ENCODE results near the gene CCR2.
"Not testable (repeated sequence)": the region's sequence is repeated elsewhere in the genome, so short reads cannot be mapped to it uniquely, and the experiment has no call there.

CCR2 gene

GRCh38 chr3:46389306-46389705, 35.4 kb downstream of the CCR2 start:
- Histone ChIP-seq H3K9me2 (replicated peaks; ENCODE audit: low read depth, low read length) (no peaks in the 10 kb centered on the region), H4K20me1 (ENCODE audit: insufficient read depth, low read length, poor library complexity, severe bottlenecking) (no peaks in the 10 kb centered on the region), H2AFZ (ENCODE audit: low read length) (no peak overlapping the region), H3K79me2 (ENCODE audit: insufficient read depth, low read length) (no peaks in the 10 kb centered on the region), H3K4me3 (ENCODE audit: low read length, poor library complexity, severe bottlenecking) (no peak overlapping the region), H3F3A (ENCODE audit: low read depth) (no peaks in the 10 kb centered on the region), H3K36me3 (ENCODE audit: insufficient read depth, low read length) (no peaks in the 10 kb centered on the region), H3K9me3 (ENCODE audit: insufficient read depth, low read depth, low read length) (no peaks in the 10 kb centered on the region), H3K27me3 (ENCODE audit: insufficient read depth, low read length, poor library complexity, severe bottlenecking) (no peaks in the 10 kb centered on the region), H3K9ac (ENCODE audit: low read depth, low read length, poor library complexity, severe bottlenecking) (no peak overlapping the region), H3K4me1 (ENCODE audit: insufficient read depth, low read length, poor library complexity, severe bottlenecking) (peaks cover 22% of the 10 kb centered on the region), H3K4me2 (ENCODE audit: low read depth, low read length, poor library complexity, severe bottlenecking) (no peak overlapping the region)
- no peak for TF ChIP-seq EZH2phosphoT487 (IDR thresholded peaks at IDR 0.05; ENCODE audit: borderline replicate concordance)
- no peak for TF ChIP-seq CTCF (conservative IDR thresholded peaks at IDR 0.05; ENCODE audit: low read length)

GRCh38 chr3:46391526-46391925, 37.6 kb downstream of the CCR2 start:
- not testable (repeated sequence) for H3K36me3 ChIP-seq (ENCODE audit: insufficient read depth, low read length); H2AFZ ChIP-seq (ENCODE audit: low read length); H3K4me1 ChIP-seq (ENCODE audit: insufficient read depth, low read length, poor library complexity, severe bottlenecking); H3K9me3 ChIP-seq (ENCODE audit: insufficient read depth, low read depth, low read length); H3K4me2 ChIP-seq (ENCODE audit: low read depth, low read length, poor library complexity, severe bottlenecking); H3K4me3 ChIP-seq (ENCODE audit: low read length, poor library complexity, severe bottlenecking); H3K9ac ChIP-seq (ENCODE audit: low read depth, low read length, poor library complexity, severe bottlenecking); H3F3A ChIP-seq (ENCODE audit: low read depth); H4K20me1 ChIP-seq (ENCODE audit: insufficient read depth, low read length, poor library complexity, severe bottlenecking); H3K9me2 ChIP-seq (replicated peaks; ENCODE audit: low read depth, low read length); H3K79me2 ChIP-seq (ENCODE audit: insufficient read depth, low read length); H3K27me3 ChIP-seq (ENCODE audit: insufficient read depth, low read length, poor library complexity, severe bottlenecking)

- Histone ChIP-seq H4K20me1 (ENCODE audit: insufficient read depth, low read length, poor library complexity, severe bottlenecking) (no peaks in the 10 kb centered on the region), H3K27me3 (ENCODE audit: insufficient read depth, low read length, poor library complexity, severe bottlenecking) (no peaks in the 10 kb centered on the region), H2AFZ (ENCODE audit: low read length) (no peak overlapping the region), H3K4me1 (ENCODE audit: insufficient read depth, low read length, poor library complexity, severe bottlenecking) (no peaks in the 10 kb centered on the region), H3K9me2 (replicated peaks; ENCODE audit: low read depth, low read length) (no peaks in the 10 kb centered on the region), H3K9me3 (ENCODE audit: insufficient read depth, low read depth, low read length) (no peaks in the 10 kb centered on the region), H3K4me2 (ENCODE audit: low read depth, low read length, poor library complexity, severe bottlenecking) (no peak overlapping the region), H3F3A (ENCODE audit: low read depth) (no peaks in the 10 kb centered on the region), H3K79me2 (ENCODE audit: insufficient read depth, low read length) (no peaks in the 10 kb centered on the region), H3K4me3 (ENCODE audit: low read length, poor library complexity, severe bottlenecking) (no peak overlapping the region), H3K36me3 (ENCODE audit: insufficient read depth, low read length) (no peaks in the 10 kb centered on the region), H3K9ac (ENCODE audit: low read depth, low read length, poor library complexity, severe bottlenecking) (no peak overlapping the region)
- TF ChIP-seq CTCF (conservative IDR thresholded peaks at IDR 0.05; ENCODE audit: low read length) (no peak), EZH2phosphoT487 (IDR thresholded peaks at IDR 0.05; ENCODE audit: borderline replicate concordance) (no peak)
Observed at GRCh38 chr3:46393011-46393410, 39.1 kb downstream of the CCR2 start.

- Histone ChIP-seq H2AFZ (ENCODE audit: low read length) (no peak overlapping the region), H3K36me3 (ENCODE audit: insufficient read depth, low read length) (no peaks in the 10 kb centered on the region), H3K4me3 (ENCODE audit: low read length, poor library complexity, severe bottlenecking) (no peak overlapping the region), H3F3A (ENCODE audit: low read depth) (no peaks in the 10 kb centered on the region), H3K4me1 (ENCODE audit: insufficient read depth, low read length, poor library complexity, severe bottlenecking) (no peaks in the 10 kb centered on the region), H3K27me3 (ENCODE audit: insufficient read depth, low read length, poor library complexity, severe bottlenecking) (no peaks in the 10 kb centered on the region), H3K9me2 (replicated peaks; ENCODE audit: low read depth, low read length) (no peaks in the 10 kb centered on the region), H3K4me2 (ENCODE audit: low read depth, low read length, poor library complexity, severe bottlenecking) (no peak overlapping the region), H3K9me3 (ENCODE audit: insufficient read depth, low read depth, low read length) (no peaks in the 10 kb centered on the region), H3K9ac (ENCODE audit: low read depth, low read length, poor library complexity, severe bottlenecking) (no peak overlapping the region), H4K20me1 (ENCODE audit: insufficient read depth, low read length, poor library complexity, severe bottlenecking) (no peaks in the 10 kb centered on the region), H3K79me2 (ENCODE audit: insufficient read depth, low read length) (no peaks in the 10 kb centered on the region)
- no peak for TF ChIP-seq CTCF (conservative IDR thresholded peaks at IDR 0.05; ENCODE audit: low read length)
- no peak for TF ChIP-seq EZH2phosphoT487 (IDR thresholded peaks at IDR 0.05; ENCODE audit: borderline replicate concordance)
Observed at GRCh38 chr3:46393554-46394434, 39.9 kb downstream of the CCR2 start.
